Measurements from ENCODE around the gene RENBP.

Gene RENBP

DNA sequence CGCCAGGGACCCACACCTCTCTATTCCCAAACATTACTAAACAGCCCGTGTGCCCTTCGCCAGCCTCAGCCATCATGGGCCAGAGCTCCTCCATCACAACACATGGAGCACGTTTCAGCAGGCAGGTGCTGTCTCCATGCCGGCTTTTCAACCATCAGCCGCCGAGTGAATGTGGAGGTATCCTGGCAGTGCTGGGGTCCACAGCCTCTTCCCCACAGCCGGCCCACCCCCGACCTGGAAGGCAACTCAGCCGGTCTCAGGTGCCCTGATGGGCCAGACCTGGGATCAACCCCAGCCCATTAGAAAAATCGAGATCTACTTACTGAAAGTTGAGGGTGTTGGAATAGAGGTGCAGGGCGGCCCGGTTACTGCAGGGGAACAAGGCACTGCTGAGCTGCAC lies 12.7 kb downstream of the RENBP start:
- no peak for DNase-seq

DNA sequence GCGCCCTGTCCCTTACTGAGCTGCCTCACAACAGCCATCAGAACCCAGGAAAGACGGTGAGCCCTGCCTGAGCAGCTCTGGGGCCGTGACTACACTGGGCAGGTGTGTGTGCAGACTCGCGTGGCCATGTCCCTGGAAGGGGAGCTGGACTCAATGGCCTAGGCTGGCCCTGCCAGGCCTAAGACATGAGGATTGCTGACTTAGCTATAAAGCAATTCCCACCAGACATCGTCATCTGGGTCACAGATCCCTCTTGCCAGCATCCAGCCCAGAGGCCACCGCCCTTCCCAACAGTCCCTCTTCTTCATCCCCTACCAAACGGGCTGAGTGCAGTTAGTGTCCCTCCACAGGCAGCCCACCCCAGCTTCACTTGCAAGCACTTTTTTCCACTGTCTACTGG lies 13.3 kb downstream of the RENBP start:
- DNase-seq = no peak

DNA sequence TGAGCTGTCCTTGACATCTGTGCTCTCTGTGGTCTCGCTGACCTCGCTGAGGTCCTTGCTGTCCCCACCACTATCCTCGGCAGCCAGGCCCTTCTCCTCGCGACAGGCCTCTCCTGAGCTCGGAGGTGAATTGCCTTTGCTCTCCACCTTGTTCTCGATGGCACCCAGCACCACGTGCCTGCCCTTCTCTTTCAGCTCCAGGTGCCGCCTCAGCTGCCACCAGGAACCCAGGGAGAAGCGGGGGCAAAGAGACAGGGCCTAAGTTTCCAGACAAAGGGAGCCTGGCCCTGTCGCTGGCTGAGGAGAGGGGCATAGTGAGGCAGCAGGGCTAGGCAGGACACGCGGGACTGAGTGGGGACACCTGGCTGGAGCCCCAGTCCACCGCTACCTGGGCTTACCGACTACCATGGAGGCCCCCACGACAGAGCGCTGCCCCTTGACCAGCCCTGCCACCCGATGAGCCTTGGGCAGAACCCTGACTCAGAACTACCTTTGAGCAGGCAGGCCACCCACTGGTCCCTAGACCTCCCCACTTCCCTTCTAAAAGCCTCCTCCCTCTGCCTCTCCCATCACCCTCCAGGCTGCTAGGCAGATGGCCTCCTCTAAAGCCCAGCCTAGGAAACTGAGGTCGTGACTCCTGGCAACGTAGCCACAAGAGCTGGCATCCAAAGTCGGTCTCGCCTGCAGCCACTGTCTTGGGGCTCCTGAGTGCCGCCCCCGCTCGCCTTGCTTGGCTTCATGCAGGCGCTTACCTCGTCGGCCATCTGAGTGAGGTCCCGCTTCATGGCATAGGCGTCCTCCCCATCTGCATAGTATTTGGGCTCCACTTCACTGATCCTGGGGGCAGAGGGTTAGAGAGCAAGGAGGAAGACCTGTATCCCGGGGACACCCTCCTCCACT lies 14.2 kb downstream of the RENBP start:
- DNase-seq = no peak

DNA sequence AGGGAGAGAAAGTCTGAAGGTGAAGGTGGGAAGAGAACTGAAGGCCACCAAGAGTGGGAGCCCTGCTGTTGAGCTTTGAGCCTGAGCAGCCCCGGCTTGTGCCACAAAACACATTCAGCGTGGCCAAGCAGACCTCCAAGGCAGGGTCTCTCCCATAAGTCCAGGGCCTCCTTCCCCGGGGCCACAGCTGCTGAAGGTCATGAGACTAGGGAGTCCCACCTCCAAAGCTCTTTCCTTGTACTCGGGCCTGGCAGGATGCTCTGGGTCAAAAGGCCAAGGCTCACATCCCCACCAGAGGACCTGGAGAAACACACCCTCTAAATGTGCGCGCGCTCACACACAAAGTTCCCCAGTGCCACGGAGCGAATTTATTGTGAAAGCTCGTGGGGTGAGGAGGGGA lies 14.9 kb downstream of the RENBP start:
- DNase-seq = no peak

DNA sequence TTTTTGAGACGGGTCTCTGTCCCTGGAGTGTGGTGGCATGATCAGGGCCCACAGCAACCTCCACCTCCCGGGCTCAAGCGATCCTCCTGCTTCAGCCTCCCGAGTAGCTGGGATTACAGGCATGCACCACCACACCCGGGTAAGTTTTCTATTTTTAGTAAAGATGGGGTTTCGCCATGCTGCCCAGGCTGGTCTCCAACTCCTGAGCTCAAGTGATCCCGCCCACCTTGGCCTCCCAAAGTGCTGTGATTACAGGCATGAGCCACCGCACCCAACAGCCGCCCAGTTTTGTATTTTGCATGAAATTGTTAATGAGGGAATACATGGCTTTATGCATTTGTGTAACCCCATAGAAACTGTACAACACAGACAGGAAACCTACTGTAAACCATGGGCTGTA lies 15.6 kb downstream of the RENBP start:
- DNase-seq = no peak

DNA sequence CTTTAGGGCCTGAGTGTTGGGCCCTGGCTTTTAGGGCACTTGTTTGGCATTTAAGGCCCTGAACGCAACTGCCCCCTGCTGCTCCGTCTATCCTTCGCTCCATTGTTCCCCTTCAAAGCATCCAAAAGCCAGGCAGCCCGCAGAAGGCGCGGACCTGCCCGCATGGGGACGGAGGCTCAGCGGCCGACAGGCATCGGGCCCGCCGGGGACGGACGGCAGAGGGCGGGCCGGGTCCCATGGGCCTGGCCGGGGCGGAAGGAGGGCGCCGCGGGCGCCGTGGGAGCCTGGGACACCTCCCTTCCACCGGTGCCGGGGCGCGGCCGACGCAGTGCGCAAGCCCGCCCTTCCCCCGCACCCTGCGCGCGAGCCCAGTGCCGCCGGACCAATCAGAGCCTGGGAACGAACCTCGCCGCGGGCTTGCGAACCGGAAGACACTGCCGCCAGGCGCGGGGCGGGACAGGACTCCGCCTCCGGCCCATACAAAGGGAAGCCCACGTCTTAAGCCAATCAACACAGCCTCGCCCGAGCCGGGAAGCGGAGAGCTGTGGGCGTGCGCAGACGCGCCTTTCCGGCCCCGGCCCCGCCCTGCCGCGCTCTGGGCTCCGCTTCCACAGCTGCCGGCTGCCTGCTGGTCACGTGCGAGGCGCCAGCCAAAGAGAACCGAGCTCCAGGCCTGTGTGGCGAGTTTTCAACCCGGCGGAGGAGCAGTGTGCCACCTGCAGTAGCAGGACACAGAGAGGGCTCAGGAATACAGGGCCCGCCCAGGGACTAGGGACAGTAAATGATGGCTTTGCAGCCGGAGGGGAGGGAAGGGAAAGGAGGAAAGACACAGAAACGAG lies 16.3 kb downstream of the RENBP start:
- DNase-seq = peak; percentile 96

DNA sequence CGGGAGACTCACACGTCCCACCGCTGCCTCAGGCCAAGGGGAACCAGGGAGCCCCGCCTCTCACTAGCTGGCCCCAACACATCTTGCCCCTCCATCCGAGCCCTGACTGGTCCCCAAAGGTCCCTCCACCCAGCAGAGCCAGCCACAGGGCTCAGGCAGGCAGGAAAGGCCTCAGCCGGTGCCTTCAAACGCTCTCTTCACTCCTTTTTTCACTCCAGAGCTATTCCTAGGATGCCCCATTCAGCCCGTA lies 16.8 kb downstream of the RENBP start:
- no peak for DNase-seq

DNA sequence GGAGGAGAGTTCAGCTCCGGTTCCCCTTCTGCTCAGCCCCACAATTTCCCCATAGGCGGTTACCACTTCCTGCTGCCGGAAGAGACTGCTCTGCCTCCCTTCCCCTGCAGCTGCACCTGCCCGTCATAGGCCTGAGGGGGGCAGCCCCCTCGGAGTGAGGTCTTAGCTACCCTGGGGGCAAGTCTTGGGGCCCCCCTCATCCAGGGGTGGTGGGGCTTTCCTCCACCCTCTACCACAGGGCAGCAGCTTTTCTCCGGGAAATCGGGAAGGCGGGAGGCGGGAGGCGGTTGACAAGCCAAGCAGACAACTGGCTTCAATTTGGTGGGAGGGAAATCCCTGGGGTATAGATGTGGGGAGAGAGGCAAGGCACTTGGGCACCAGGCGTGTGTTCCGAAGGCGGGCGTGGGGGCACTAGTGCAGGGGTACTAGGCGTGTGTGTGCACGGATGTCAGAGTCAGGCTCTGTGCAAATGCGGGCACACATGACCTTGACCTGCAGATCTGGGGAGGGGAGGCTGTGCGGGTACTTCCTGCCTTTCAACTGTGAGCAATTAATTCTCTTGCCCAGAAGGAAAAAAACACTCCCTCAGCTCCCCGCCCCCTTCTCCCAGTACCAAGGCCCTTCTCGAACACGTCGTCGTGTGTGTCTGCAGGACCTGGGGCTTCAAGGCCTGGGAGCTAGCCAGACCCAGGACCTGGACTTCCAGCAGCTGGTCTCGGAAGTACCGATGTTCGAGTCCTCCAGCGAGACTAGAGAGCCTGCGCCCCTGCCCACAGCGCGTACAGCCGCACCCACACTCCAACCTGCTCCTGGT lies 17.4 kb downstream of the RENBP start:
- peak; percentile 27 for DNase-seq

DNA sequence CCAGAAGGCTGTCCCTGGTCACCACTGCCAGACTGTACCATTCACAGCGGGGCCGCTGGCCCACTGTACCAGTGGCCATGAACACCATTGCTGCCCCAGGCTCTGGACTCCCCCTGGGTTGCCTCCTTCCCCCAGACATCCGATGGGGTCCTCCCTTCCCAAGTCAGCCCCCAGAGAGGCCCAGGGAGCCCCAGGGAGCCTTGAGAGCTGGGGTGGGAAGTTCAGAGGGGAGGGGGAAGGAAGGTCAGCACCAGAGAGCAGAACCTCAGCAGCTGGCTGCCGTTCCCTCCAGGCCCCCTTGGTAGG lies 17.9 kb downstream of the RENBP start:
- DNase-seq = no peak

DNA sequence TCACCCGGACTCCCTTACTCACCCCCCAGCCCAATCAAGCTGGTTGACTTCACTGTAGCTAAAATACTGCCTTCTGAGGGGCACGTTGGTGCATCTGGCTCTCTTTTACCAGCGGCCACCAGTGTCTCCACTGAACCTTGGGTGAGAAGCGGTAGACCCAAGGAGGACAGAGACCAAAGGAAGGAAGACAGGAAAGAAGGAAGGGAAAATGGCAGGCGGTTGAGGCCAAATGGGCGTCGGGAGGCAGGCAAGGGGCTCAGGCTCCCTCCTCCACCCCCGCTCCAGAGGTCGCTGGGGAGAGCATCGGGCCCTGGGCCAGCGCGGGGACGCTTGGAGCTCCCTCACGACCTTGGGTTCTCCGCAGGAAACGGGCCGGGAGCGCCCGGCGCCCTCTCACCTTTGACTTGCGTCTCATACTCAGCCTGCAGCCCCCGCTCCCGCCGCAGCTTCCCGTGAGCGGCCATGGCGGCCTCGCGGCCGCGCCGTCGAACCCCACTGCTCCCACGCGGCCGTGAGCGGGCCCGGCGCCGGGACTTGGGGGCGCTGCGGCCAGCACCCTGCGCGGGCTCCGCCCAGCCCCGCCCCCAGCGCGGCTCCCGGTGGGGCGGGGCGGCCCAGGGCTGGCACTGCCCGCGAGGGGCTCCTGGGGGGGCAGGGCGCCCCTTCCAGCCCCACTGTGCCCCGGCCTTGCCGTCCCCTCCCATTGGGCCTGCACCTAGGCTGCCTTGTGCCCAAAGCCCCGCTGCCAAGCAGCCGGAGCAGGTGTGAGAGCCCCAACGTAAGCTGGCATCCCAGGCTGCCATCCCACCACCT lies 18.5 kb downstream of the RENBP start, which contains the start of gene ARHGAP4:
Gene ARHGAP4, minus strand, starts transcription at position 526 of the 813 bp plus-strand sequence. Its CDS starts 62 bp downstream, at position 464.
- no peak for DNase-seq

DNA sequence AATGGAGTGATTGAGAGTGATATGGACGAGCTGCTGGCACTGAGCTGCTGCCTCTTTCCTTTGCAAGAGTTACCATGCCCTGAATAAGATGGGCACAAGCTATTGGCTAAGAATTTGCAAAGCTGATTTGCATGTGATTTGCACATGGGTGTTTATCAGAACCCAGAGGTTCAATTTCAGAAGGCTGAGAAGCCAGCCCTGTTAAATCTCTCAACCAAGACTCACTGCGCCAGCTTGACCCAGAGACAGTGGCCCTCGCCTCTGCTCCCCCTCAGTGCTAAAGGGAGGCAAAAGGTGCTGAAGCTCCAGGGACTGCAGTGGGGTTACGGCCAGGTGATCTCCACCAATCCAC lies 19.1 kb downstream of the RENBP start:
- no peak for DNase-seq

DNA sequence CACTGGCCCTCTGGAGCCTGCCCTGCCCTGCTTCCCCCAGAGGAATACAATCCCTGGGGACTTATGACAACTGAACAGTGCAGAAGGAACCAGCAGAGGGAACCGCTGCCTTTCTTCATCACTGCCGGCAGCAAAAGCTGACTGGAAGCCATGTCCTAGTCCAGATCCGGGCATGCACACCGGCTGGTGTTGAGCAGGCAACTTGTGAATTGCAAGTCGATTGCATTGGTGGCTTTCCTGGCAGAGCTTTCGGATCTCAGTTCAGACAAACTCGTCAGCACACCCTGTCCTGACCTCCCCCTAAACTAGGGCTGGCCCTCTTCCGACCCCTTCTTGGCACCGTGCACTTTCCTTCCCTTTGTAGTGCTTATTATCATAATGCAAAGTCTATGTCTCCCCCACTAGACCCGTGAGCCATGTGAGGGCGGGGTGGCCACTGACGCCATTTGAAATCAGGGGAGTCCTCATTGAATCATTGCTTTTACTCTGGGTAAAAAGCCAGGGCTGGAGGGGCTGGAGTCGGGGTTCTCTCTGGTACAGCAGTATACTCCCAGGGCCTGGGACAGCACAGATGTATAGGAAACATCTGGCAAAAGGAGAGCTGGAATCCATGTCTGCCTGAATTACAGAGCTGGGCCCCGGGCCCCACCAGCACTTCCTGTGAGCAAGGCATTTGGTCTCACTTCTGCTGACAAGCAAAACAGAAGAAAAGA lies 20.1 kb downstream of the RENBP start:
- no peak for DNase-seq

DNA sequence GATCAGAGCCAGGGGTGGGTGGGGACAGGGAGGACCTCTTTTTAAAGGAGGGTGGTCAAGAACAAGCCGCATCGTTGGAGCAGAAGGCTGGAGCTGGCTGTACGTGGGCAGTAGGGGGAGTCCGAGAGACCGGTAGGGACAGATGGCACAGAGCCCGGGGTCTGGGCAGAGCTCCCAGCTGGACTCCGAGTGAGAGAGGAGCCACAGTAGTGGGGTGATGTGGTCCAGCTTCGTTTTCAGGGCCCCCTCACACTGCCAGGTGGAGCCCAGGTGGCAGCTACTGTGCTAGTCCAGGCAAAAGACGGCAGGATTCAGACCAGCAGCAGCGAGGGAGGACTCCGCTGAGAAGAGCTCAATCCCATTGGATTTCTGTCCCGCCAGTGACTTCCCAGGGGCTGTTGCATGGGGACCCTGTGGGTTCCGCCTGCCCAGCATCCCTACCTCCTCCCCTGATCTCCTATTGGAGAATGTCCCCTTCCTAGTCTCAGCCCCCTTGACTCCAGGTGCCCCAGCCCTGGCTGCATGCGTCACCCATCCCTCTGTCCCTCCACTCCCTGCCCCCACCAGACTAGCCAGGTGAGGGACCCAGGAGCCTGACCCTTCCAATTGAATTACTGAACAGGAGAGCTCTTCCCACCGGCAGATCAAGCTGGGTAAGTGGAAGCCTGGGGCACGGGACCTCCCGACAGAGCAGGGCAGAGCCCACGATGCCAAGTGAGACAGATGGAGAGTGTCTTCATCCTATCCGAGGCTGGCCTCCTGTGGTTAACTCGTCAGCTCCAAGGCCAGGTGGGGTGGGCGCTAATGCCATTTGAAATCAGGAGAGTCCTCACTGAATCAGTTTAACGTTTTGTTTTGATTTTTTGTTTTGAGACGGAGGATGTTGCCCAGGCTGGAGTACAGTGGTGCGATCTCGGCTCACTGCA lies 21.2 kb downstream of the RENBP start:
- DNase-seq = no peak

DNA sequence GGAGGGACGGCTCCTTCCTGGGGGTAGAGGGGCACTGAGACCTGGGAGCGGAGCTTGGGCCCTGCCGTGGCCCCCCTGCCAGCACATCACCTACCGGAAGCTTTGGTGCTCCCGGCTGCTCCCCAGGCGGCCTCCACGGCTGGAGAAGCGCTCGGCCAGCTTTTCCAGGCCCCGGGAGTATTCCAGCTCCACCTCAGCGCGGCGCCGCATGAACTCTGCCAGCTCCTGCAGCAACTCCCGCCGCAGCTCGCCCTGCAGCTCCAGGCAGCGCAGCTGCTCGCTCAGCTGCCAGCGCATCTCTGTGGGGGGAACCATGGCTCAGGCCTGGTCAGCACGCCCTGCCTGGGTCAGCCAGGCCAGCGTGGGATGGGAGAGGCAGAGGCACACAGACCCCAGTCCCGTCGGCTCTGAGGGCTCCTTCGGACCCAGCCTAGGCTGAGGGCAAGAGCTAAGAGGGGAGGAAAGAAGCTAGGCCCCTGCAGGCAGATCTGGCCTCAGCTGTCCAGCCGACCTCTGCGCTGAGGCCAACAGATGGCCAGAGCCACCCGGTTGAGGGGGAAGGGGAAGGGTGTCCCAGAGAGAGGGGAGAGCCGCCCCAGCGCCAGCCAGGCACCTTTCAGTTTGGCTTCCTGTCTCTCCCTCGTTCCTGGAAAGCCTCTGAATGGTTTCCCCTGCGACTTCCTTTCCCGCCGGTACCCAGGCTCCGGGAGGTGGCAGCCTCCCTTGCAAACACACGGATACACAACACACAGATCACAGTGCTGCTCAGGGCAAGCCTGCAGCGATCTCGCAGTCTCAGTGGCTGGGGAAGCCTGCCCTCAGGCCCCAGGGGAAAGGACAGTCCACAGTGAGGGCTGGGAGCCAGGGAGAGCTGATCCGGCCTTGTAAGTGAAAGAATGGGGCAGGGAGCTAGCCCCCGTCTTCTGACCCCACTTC lies 22.7 kb downstream of the RENBP start:
- DNase-seq = no peak

DNA sequence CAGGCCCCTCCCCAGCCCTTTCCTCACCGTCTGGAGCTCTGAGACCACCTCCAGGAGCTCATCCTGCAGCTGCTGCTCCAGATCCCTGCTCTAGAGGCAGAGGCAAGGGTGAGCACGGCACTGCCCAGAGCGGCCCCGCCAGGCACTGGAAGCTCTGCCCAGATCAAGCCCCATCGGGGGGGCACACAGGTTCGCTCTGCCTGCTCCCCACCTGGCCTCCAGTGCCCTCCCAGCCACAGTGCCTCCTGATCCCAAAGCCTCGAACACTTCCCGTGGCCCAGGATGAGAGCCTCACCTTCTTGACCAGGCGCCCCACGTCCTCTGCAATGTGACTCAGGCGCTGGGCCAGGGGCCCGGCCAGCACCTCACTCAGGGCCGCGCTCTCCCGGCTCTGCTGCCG lies 23.4 kb downstream of the RENBP start:
- DNase-seq = no peak

DNA sequence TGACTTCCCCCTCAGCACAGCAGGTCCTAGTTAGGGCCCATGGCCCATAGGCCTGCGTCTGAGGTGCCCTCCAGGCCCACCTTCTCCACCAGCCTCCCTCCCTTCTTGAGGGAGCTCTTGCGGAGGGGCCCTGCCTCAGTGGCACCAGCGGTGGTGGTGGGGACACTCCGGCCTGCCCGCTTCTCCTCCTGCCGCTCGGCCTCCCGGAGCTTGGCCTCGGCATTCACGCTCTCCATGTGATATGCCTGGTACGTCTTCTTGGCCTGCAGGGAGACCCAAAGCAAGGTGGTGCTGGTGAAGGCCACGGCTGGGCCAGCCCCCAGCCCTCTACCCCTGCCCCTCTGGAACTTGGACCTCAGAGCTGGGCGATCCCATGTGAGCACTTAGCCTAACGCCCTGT lies 23.9 kb downstream of the RENBP start:
- DNase-seq = no peak

DNA sequence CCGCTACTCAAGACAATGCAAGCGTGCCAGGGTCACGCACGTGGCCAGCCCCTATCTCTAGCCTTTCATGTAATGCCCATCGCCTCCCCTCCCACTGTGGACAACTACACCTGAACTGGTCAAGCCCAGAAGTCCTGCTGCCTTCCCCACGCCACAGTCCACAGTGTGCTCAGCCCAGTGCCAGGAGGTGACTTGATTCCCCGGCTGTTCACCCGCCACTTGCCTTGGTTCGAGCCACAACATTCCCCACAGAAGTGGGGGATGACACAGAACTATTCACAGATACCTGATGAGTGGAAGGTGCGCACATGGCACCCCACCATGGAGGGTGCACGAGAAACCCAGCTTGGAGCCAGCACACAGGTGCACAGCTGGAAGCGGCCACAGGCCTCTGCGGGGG lies 25.2 kb downstream of the RENBP start:
- DNase-seq = no peak

DNA sequence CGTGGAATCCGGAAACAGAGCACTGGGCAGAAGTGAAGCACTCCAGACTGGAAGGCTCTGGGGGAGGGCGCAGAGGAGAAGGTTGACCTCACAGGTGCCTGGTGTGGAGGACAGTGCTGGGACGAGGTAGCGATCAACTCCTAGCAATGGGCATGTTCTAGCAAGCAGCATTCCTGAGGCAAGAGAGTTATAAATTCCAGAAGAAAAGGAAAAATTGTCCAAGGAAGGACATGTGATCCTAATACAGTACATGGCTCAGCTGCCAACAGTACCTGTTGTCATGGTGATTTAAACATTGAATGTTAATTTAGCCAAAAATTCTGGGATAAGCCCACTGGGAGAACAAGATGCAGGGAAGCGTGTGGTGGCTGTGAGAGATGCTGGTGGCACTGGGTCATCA lies 26.6 kb downstream of the RENBP start:
- DNase-seq = no peak

DNA sequence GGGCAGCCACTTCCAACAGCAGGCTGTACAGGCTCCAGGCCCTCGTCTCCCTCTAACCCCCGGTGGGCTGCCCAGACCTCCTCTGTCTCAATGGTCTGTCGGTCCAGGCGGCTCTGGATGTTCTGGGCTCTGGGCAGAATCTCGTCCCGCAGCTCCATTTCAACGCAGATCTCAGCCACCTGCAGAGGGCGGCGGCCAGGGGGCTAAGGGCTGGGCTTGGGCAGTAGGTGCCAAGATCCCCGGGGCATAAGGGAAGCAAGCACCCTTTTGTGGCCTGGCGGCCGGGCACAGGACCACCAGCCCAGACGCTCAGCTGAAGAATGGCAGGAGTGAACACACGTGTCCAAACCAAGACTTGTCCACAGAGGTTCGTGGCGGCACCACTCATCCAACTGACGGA lies 30.7 kb downstream of the RENBP start:
- DNase-seq = no peak

DNA sequence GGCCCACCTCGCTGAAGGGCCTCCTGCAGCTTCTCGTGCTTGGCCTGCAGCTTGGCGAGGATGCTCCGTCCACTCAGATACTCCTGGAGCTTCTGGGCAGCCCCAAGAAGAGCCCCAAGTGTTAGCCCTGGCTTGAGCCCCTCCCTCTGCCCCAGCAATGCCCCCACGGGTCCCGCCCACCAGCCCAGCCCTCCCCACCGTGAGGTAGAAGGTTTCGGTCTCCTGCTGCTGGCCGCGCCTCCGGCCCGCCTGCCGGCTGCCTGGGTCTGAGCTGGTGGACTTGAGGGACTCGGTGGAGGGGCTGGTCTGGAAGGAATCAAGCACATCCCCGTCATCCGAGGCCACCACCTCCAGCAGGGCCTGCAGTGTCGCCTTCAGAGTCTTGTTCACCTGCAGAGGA lies 31.2 kb downstream of the RENBP start:
- no peak for DNase-seq

Data from NCI-H1417 treated with DMSO at 0.1 percent for 48 hours (cell line).